MM.1S (cell line): ENCODE data around the gene GNB1.

Source experiments
- DNase-seq: peaks from one replicate; pipeline ENCODE4 v3.0.0-alpha.2; 2015
- H2AFZ ChIP-seq: fragments of 300-600 bp; sonication (generic); 2 replicates; pipeline ENCODE4 v1.6.0; 2016; ENCODE audit warnings: antibody characterized with exemption, low read length
- H3F3A ChIP-seq: fragments of 300-600 bp; sonication (generic); 2 replicates; pipeline ENCODE4 v1.6.1; 2016; ENCODE audit warnings: mild to moderate bottlenecking, antibody characterized with exemption, low read length, moderate library complexity, mixed read lengths; ENCODE audit not compliant: insufficient read depth
- H3K27ac ChIP-seq: fragments of 300-600 bp; sonication (generic); 2 replicates; pipeline ENCODE4 v1.5.1; 2016; ENCODE audit warnings: mild to moderate bottlenecking, low read length
- H3K27me3 ChIP-seq: fragments of 300-600 bp; sonication (generic); replicated peaks from 2 replicates; pipeline ENCODE4 v1.6.0; 2016; ENCODE audit warnings: low read length; ENCODE audit not compliant: insufficient read depth
- H3K36me3 ChIP-seq: fragments of 300-600 bp; sonication (generic); replicated peaks from 2 replicates; pipeline ENCODE4 v1.6.1; 2016; ENCODE audit warnings: mild to moderate bottlenecking, low read length, mixed read lengths; ENCODE audit not compliant: insufficient read depth
- H3K4me1 ChIP-seq: fragments of 300-600 bp; sonication (generic); 2 replicates; pipeline ENCODE4 v1.6.1; 2016; ENCODE audit warnings: low read length, mixed read lengths
- H3K4me2 ChIP-seq: fragments of 300-600 bp; sonication (generic); 2 replicates; pipeline ENCODE4 v1.6.0; 2016; ENCODE audit warnings: low read depth, low read length
- H3K4me3 ChIP-seq: fragments of 300-600 bp; sonication (generic); 2 replicates; pipeline ENCODE4 v1.5.1; 2016; ENCODE audit warnings: low read length, mixed read lengths
- H3K79me2 ChIP-seq: fragments of 300-600 bp; sonication (generic); 2 replicates; pipeline ENCODE4 v1.6.1; 2016; ENCODE audit warnings: mixed run types, low read length, mixed read lengths
- H3K9ac ChIP-seq: fragments of 300-600 bp; sonication (generic); 2 replicates; pipeline ENCODE4 v1.6.1; 2016; ENCODE audit warnings: low read length, mixed read lengths
- H3K9me2 ChIP-seq: fragments of 300-600 bp; sonication (generic); replicated peaks from 2 replicates; pipeline ENCODE4 v1.6.1; 2016; ENCODE audit warnings: mild to moderate bottlenecking, low read length, mixed read lengths; ENCODE audit not compliant: insufficient read depth
- H3K9me3 ChIP-seq: fragments of 300-600 bp; sonication (generic); replicated peaks from 2 replicates; pipeline ENCODE4 v1.6.1; 2016; ENCODE audit warnings: mild to moderate bottlenecking, low read length, mixed read lengths; ENCODE audit not compliant: insufficient read depth
- H4K20me1 ChIP-seq: fragments of 300-600 bp; sonication (generic); 2 replicates; pipeline ENCODE4 v1.6.1; 2016; ENCODE audit warnings: mild to moderate bottlenecking, low read length, moderate library complexity, mixed read lengths; ENCODE audit not compliant: insufficient read depth
- CTCF ChIP-seq: fragments of 300-600 bp; sonication (generic); IDR thresholded peaks from 2 replicates; pipeline ENCODE4 v1.5.1; 2016; ENCODE audit warnings: antibody characterized with exemption, low read length, mixed read lengths
- EZH2 ChIP-seq: fragments of 300-600 bp; sonication (generic); optimal IDR thresholded peaks from 2 replicates; pipeline ENCODE3; 2017; ENCODE audit warnings: low read depth, mild to moderate bottlenecking, antibody characterized with exemption, low read length, mixed read lengths
- EZH2phosphoT487 ChIP-seq: fragments of 300-600 bp; sonication (generic); IDR thresholded peaks from 2 replicates; pipeline ENCODE4 v1.6.1; 2018; ENCODE audit warnings: antibody characterized with exemption, low read length

GNB1 gene

GRCh38 chr1:1880617-1881312, 10.1 kb downstream of the GNB1 start:
- Histone ChIP-seq H3K27ac (no peak overlapping the region), H3K36me3 (no peaks in the 10 kb centered on the region; the same call in 1 of the 2 replicates), H3K4me3 (no peak overlapping the region), H3K79me2 (peaks cover 96% of the 10 kb centered on the region), H2AFZ (no peak overlapping the region), H3K4me2 (no peak overlapping the region), H3F3A (no peaks in the 10 kb centered on the region), H3K9ac (no peak overlapping the region), H4K20me1 (peaks cover 29% of the 10 kb centered on the region), H3K4me1 (no peaks in the 10 kb centered on the region), H3K9me3 (no peaks in the 10 kb centered on the region), H3K27me3 (no peaks in the 10 kb centered on the region), H3K9me2 (no peaks in the 10 kb centered on the region)
- no peak for TF ChIP-seq EZH2phosphoT487
- TF ChIP-seq CTCF = no peak
- no peak for TF ChIP-seq EZH2
- no peak for DNase-seq

GRCh38 chr1:1879942-1880341, 10.9 kb downstream of the GNB1 start:
- Histone ChIP-seq H3K9ac (no peak overlapping the region), H3K9me2 (no peaks in the 10 kb centered on the region), H2AFZ (no peak overlapping the region), H3K36me3 (peaks cover 3% of the 10 kb centered on the region; the same call in 1 of the 2 replicates), H3F3A (no peaks in the 10 kb centered on the region), H3K4me3 (no peak overlapping the region), H3K27ac (no peak overlapping the region), H3K9me3 (no peaks in the 10 kb centered on the region), H4K20me1 (peaks cover 29% of the 10 kb centered on the region), H3K27me3 (no peaks in the 10 kb centered on the region), H3K79me2 (peaks cover 96% of the 10 kb centered on the region), H3K4me2 (no peak overlapping the region), H3K4me1 (no peaks in the 10 kb centered on the region)
- no peak for DNase-seq
- TF ChIP-seq EZH2 (no peak), EZH2phosphoT487 (no peak), CTCF (no peak)

- H3K9me2 ChIP-seq = no peaks in the 10 kb centered on the region
- H3K27ac ChIP-seq = no peak overlapping the region
- peaks cover 96% of the 10 kb centered on the region for H3K79me2 ChIP-seq
- H3K9me3 ChIP-seq = no peaks in the 10 kb centered on the region
- no peaks in the 10 kb centered on the region for H3K27me3 ChIP-seq
- peaks cover 4% of the 10 kb centered on the region for H3K36me3 ChIP-seq
- H4K20me1 ChIP-seq = peaks cover 28% of the 10 kb centered on the region
- H3K9ac ChIP-seq = no peak overlapping the region
- no peak overlapping the region for H3K4me2 ChIP-seq
- H3K4me1 ChIP-seq = no peaks in the 10 kb centered on the region
- TF ChIP-seq EZH2 = no peak
- no peak for TF ChIP-seq CTCF
- TF ChIP-seq EZH2phosphoT487 = no peak
- DNase-seq = no peak
- H2AFZ ChIP-seq = no peak overlapping the region
- no peak overlapping the region for H3K4me3 ChIP-seq
- H3F3A ChIP-seq = no peaks in the 10 kb centered on the region
Observed at GRCh38 chr1:1877865-1878436, 12.9 kb downstream of the GNB1 start.
